HepG2 (cell line): ENCODE measurements around the gene SHANK3. TPM values are rescaled to one million over a fixed set of nuclear protein-coding genes. Genes with fewer than 3 reads are reported as not detected.

Experiments used
- IRF9 ChIP-seq: sonication (generic); formaldehyde crosslinking; IDR thresholded peaks from 2 replicates; pipeline ENCODE4 v1.8.0; 2022; ENCODE audit warnings: missing genetic modification reagents, mild to moderate bottlenecking, borderline replicate concordance
- ZBTB42 ChIP-seq: sonication (generic); formaldehyde crosslinking; IDR thresholded peaks from 2 replicates; pipeline ENCODE4 v1.5.0; 2020; ENCODE audit warnings: mild to moderate bottlenecking, missing genetic modification reagents
- ZNF407 ChIP-seq: sonication (generic); formaldehyde crosslinking; IDR thresholded peaks from one replicate; pipeline ENCODE4 v1.5.1; 2020; ENCODE audit warnings: mild to moderate bottlenecking, missing genetic modification reagents; ENCODE audit errors: not compliant biosample characterization
- polyA plus RNA-seq, 8 experiments: library from polyadenylated mRNA; depleted of rRNA in 3 of 8; stranded (reverse) in 7 of 8; unstranded in 1 of 8; fragments of >200 nt; fragmentation: Illumina TruSeq in 4 of 8; extraction: Trizol in 4 of 8; gene quantifications; 2 replicates each; pipeline versions ENCODE4 v1.2.1 to v1.2.3, GENCODE V29; 2011 to 2016; ENCODE audit warnings: low read depth in 4 of 8, missing spikeins in 1 of 8, mixed read lengths in 1 of 8; ENCODE audit not compliant: insufficient read depth in 1 of 8
- total RNA-seq, 5 experiments: library from RNA; depleted of rRNA; stranded (reverse); fragments of >200 nt; fragmentation: Illumina TruSeq; extraction: Trizol; gene quantifications; 2 replicates each; pipeline ENCODE4 v1.2.3, GENCODE V29; 2016; ENCODE audit warnings: low read depth in 1 of 5

Gene SHANK3
- total and polyA plus RNA-seq, 2 of the 13 experiments (the other 11 are each of a cell fraction or from before 2014, with no cell fraction given) = 2.9 to 4.6 TPM

GRCh38 chr22:50653256-50653655, 19.4 kb upstream of the SHANK3 start (continued):
- TF ChIP-seq ZNF407 (CRISPR knock-in tag) = no peak
- TF ChIP-seq IRF9 (CRISPR knock-in tag) = no peak
- no peak for TF ChIP-seq ZBTB42
